SHP77 (cell line): ENCODE measurements around the gene PDE8B.

Experiments
- DNase-seq, 2 experiments: peaks; one replicate each; lab custom pipeline; 2025; lab: John Stamatoyannopoulos, UW

Gene PDE8B

DNA sequence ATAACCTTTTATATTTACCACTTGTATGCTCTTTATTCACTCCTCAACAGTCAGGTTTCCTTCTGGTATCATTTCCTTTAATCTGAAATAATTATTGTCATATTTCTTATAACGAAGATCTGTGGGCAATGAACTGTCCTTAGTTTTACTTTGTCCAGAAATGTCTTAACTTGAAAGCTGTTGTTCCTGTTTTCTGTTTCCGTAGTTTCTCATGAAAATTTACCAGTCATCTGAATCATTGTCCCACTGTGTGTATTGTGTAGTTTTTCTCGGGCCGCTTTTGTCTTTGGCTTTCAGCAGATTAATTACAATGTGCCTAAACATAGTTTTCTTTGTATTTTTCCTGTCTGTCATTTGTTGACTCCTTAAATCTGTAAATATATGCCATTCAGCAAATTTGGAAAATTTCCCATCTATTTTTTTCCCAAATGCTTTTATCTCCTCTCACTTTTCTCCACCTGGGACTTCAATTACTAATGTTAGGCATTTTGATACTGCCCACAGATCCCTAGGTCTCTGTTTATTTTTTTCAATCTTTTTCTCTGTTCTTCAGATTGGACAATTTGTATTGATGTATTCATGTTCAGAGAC lies 74.9 kb downstream of the PDE8B start:
- DNase-seq: no peak

GRCh38 chr5:77292026-77292757 lies 81.7 kb downstream of the PDE8B start:
- no peak for DNase-seq

GRCh38 chr5:77294185-77294584 lies 83.7 kb downstream of the PDE8B start:
- no peak for DNase-seq

GRCh38 chr5:77295863-77296378 lies 85.4 kb downstream of the PDE8B start:
- DNase-seq: no peak

GRCh38 chr5:77298146-77298545 lies 87.7 kb downstream of the PDE8B start:
- DNase-seq: no peak

DNA sequence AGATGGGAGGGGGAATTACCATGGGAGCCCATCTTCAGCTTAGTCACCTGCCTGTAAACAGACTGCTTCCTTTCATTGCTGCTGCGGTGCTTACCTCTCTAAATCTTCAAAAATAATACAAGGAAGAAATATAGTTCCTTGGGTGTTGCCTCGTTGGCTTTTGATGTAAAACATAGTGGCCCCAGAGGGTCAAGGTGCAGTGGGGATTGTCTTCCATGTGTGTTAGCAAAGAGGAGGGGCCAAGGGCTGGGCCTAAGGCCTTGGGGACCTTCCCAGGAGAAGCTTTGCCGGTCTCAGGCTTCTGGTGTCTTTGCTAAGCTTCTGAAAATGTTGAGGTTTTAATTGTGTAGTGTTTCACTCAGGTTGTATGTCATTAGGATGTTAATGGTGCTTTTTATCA lies 90.0 kb downstream of the PDE8B start:
- DNase-seq: no peak

DNA sequence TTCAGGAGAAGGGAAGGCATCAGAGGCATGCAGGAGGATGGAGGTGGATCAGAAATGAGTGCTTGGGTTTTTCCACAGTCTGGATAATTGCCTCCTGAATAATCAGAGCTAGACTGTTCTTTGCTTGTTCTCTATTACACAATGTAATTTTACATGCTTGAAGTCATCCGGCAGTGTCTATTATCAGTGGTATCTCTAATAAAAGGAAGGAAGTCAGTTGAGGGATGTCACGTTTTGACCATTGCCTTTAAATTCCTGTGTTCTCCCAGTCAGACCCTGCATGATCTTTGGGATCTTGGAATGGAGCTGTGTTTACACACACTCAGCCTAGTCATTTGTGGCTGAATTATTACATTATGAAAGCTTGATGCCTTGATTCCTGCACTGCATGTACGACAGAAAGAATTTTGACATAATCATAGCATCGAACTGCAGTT lies 91.0 kb downstream of the PDE8B start:
- DNase-seq: no peak

DNA sequence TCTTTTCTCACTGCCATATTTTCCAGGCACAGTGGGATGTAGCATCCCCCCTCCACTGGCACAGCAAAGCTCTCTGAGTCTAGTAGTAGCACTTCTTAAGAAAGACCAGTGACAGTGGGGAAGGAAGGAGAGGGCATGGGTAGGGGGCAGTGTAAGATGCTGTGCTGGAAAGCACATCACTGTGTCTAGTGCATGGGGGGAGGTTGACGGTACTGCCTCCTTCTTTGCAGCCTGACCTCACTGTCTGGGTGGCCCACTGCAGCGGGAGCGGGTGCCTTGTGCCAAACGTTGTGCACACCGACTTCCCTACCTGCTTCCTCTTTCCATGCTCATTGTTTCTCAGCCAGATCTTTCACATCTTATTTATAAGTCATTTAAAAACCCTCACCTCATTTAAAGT lies 91.8 kb downstream of the PDE8B start:
- no peak for DNase-seq

DNA sequence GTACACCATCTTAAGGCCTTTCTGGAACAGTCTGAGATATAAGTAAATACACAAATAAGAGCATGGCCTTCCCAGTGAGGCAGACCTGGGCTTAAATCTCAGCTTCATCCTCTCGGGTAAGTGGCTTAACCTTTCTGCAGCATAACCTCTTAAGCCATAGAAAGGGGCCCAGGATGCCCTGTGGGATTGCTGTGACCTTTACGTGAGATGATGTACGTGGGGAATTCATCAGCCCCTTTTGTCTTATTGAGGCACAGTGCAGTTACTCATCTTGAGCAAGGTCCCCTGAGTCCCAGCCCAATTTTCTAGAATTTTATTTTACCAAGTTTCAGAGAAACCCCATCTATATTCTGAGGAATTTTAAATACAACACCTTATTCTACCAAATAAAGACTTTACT lies 92.2 kb downstream of the PDE8B start:
- DNase-seq: no peak

- no peak for DNase-seq
Observed at GRCh38 chr5:77304388-77304787, 93.9 kb downstream of the PDE8B start.

GRCh38 chr5:77305222-77305846 lies 94.9 kb downstream of the PDE8B start:
- DNase-seq: no peak

DNA sequence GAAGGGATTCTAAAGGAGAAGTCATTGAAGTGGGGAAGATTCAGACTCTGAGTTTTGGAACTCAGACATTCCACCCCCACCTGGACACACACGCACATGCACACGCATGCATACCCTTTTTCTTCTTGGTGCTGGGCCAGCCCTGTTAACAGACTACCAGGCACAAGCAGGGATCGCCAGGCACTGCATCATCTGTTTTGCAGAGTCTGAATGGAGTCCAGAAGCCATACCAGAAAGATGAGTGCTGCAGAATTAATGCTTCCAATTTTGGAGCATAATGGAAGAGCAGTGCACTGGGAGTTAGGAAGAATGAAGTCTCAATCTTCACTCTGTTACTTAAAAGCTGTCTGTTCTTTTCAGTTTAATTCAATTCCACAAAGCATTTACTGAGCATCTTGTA lies 95.5 kb downstream of the PDE8B start:
- no peak for DNase-seq

GRCh38 chr5:77306531-77306930 lies 96.1 kb downstream of the PDE8B start:
- DNase-seq: no peak

- no peak for DNase-seq
Observed at GRCh38 chr5:77308154-77308960, 97.9 kb downstream of the PDE8B start.

DNA sequence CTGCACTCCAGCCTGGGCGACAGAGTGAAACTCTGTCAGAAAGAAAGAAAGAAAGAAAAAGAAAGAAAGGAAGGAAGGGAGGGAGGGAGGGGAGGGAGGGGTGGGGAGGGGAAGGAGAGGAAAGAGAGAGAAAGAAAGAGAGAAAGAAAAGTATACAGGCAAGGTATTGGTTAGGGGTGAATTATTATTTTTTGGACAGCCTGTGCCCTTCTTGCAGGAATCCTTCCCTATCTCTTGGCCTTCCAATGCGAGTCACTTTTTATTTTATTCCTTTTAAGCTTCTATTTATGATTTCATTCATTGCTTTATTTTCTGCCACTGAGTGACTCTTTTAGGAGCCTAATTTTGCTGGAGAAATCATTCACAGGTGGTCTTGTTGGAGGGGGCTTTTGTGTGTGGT lies 98.7 kb downstream of the PDE8B start:
- DNase-seq: no peak

- no peak for DNase-seq
Observed at GRCh38 chr5:77310494-77311213, 100.2 kb downstream of the PDE8B start.

DNA sequence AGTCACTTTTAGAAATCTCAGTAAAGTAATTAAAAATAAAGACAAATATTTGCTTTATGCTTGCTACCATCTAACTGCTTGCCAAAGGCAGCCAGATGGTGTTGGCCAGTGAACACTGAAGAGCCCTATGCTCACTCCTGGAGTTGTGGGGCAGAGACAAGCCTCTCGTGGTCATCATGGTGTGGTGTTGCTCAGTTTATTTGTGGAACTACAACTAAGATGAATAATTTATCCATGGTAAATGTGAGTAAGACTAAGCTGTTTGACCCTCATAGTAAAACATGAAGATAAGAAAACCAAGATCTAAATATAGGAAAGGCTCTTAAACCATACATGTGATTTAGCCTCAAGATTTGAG lies 100.7 kb downstream of the PDE8B start:
- DNase-seq: peak in 1 of 2 experiments; percentile 2

GRCh38 chr5:77312413-77312812 lies 101.9 kb downstream of the PDE8B start:
- DNase-seq: no peak

- DNase-seq: no peak
Observed at GRCh38 chr5:77316871-77317661, 106.6 kb downstream of the PDE8B start.

- DNase-seq: no peak
Observed at GRCh38 chr5:77318060-77318459, 107.6 kb downstream of the PDE8B start.
